HepG2 (cell line): ENCODE data around the gene ETFA. TPM values are rescaled to one million over a fixed set of nuclear protein-coding genes. Genes with fewer than 3 reads are reported as not detected.

Experiments used
- ATAC-seq: fragments of 200-7000 bp; cut with Tn5 transposase; 3 replicates; pipeline ENCODE4 v1.9.1; 2020; ENCODE audit warnings: mild to moderate bottlenecking, moderate library complexity
- BruUV-seq: library from RNA; stranded (reverse); fragments of 400-500 nt; replicated peaks from 2 replicates; lab custom pipeline; 2021; lab: Mats Ljungman, UMichigan
- CTCF ChIA-PET: fragments of 300-600 bp; formaldehyde crosslinking; extraction: SDS; loops from one replicate; lab custom pipeline; 2021; ENCODE audit warnings: low total read pairs, inconsistent platforms, low intra/inter-chr PET ratio; lab: Yijun Ruan, JAX
- POLR2A ChIA-PET: fragments of 350-600 bp; sonication (Branson Sonifier 250); formaldehyde crosslinking; loops from one replicate; lab custom pipeline; 2020; ENCODE audit warnings: antibody characterized with exemption, inconsistent platforms; lab: Yijun Ruan, JAX
- DNase-seq: peaks from one replicate; pipeline ENCODE4 v3.0.0-alpha.2; 2015; ENCODE audit warnings: low spot score
- FAIRE-seq: peaks from 3 replicates; lab custom pipeline; 2011; peaks lifted over from hg19 to GRCh38; lab: Jason Lieb, UNC
- H2AFZ ChIP-seq: one replicate; pipeline ENCODE4 v1.6.1; 2011; ENCODE audit warnings: low read length, inconsistent platforms
- H3K27ac ChIP-seq: fragments of 300-600 bp; 3 replicates; pipeline ENCODE4 v1.8.0; 2011; ENCODE audit warnings: mixed run types, mild to moderate bottlenecking, mixed read lengths, low read length, inconsistent platforms; ENCODE audit not compliant: insufficient read depth; ENCODE audit errors: extremely low read length
- H3K27me3 ChIP-seq, 2 experiments: fragments of 200-600 bp in 1 of 2; 2 replicates in 1 of 2; 3 replicates in 1 of 2; pipeline versions ENCODE4 v1.6.0 to v1.8.0; 2011; ENCODE audit warnings: low read length in 2 of 2, mild to moderate bottlenecking in 2 of 2, moderate library complexity in 2 of 2, inconsistent platforms in 1 of 2; ENCODE audit not compliant: insufficient read depth in 2 of 2, control insufficient read depth in 1 of 2
- H3K36me3 ChIP-seq, 2 experiments: fragments of 200-600 bp in 1 of 2; replicated peaks in 1 of 2; 2 replicates in 1 of 2; 3 replicates in 1 of 2; pipeline versions ENCODE4 v1.5.1 to v1.8.0; 2011; ENCODE audit warnings: low read length in 2 of 2, inconsistent platforms in 1 of 2; ENCODE audit not compliant: insufficient read depth in 2 of 2, control insufficient read depth in 1 of 2
- H3K4me1 ChIP-seq: 2 replicates; pipeline ENCODE4 v1.5.1; 2012; ENCODE audit warnings: low read length, inconsistent platforms; ENCODE audit not compliant: insufficient read depth
- H3K4me2 ChIP-seq: 2 replicates; pipeline ENCODE4 v1.6.0; 2011; ENCODE audit warnings: low read depth, low read length, inconsistent platforms
- H3K4me3 ChIP-seq, 3 experiments: fragments of 200-600 bp in 1 of 3; sonication (generic), shearing (Covaris generic) in 1 of 3; replicated peaks in 1 of 3; 2 replicates each; pipeline ENCODE4 v1.5.1; 2011 to 2016; ENCODE audit warnings: low read length in 3 of 3, inconsistent platforms in 2 of 3, low read depth in 2 of 3, mild to moderate bottlenecking in 2 of 3, control low read depth in 1 of 3, mixed read lengths in 1 of 3; ENCODE audit not compliant: insufficient read depth in 1 of 3
- H3K79me2 ChIP-seq: one replicate; pipeline ENCODE4 v1.6.1; 2011; ENCODE audit warnings: low read length, inconsistent platforms; ENCODE audit not compliant: insufficient read depth
- H3K9ac ChIP-seq: 2 replicates; pipeline ENCODE4 v1.6.0; 2011; ENCODE audit warnings: mild to moderate bottlenecking, low read depth, low read length, inconsistent platforms; ENCODE audit not compliant: insufficient read depth
- H3K9me3 ChIP-seq: 2 replicates; pipeline ENCODE4 v1.5.1; 2012; ENCODE audit warnings: mild to moderate bottlenecking, low read length
- H4K20me1 ChIP-seq: 2 replicates; pipeline ENCODE4 v1.6.0; 2011; ENCODE audit warnings: inconsistent platforms, mild to moderate bottlenecking, low read length, moderate library complexity; ENCODE audit not compliant: insufficient read depth
- ARID3A ChIP-seq: IDR thresholded peaks from 2 replicates; pipeline ENCODE4 v1.6.1; 2012; ENCODE audit warnings: low read depth, low read length, improper control_type of control experiment
- DMAP1 ChIP-seq: IDR thresholded peaks from 2 replicates; pipeline ENCODE4 v1.6.1; 2016
- MEIS1 ChIP-seq: sonication (generic); formaldehyde crosslinking; IDR thresholded peaks from 2 replicates; pipeline ENCODE4 v1.9.0; 2021; ENCODE audit warnings: mild to moderate bottlenecking, missing genetic modification reagents, moderate library complexity, borderline replicate concordance
- SMC3 ChIP-seq: IDR thresholded peaks from 2 replicates; pipeline ENCODE4 v1.6.1; 2011; ENCODE audit warnings: low read length, improper control_type of control experiment
- WGBS: methylation state at CpG from one replicate; pipeline ENCODE4 v1.1.6; 2017; ENCODE audit warnings: low lambda C conversion rate; 5-methylcytosine and 5-hydroxymethylcytosine counted together
- in situ Hi-C: cut with HindIII; loops from 2 replicates; pipeline ENCODE4 v1.10.0; 2017; ENCODE audit warnings: low pct_unique_long_range_greater_than_20kb; ENCODE audit not compliant: extremely low pct_ligation_motif_present
- intact Hi-C: fragments of 100-400 bp; cut with micrococcal nuclease; formaldehyde crosslinking; loops from one replicate; pipeline ENCODE4 v1.10.0; 2022; ENCODE audit not compliant: unreplicated experiment
- polyA plus RNA-seq, 8 experiments: library from polyadenylated mRNA; depleted of rRNA in 3 of 8; stranded (reverse) in 7 of 8; unstranded in 1 of 8; fragments of >200 nt; fragmentation: Illumina TruSeq in 4 of 8; extraction: Trizol in 4 of 8; gene quantifications; 2 replicates each; pipeline versions ENCODE4 v1.2.1 to v1.2.3, GENCODE V29; 2011 to 2016; ENCODE audit warnings: low read depth in 4 of 8, missing spikeins in 1 of 8, mixed read lengths in 1 of 8; ENCODE audit not compliant: insufficient read depth in 1 of 8
- total RNA-seq, 5 experiments: library from RNA; depleted of rRNA; stranded (reverse); fragments of >200 nt; fragmentation: Illumina TruSeq; extraction: Trizol; gene quantifications; 2 replicates each; pipeline ENCODE4 v1.2.3, GENCODE V29; 2016; ENCODE audit warnings: low read depth in 1 of 5
- TF ChIP-seq, protein P1 (sequence below): sonication (generic); formaldehyde crosslinking; IDR thresholded peaks from 2 replicates; pipeline ENCODE4 v1.5.0; 2020; ENCODE audit warnings: mild to moderate bottlenecking, missing genetic modification reagents, moderate library complexity

Gene ETFA
- total and polyA plus RNA-seq, 2 of the 13 experiments (the other 11 are each of a cell fraction or from before 2014, with no cell fraction given), result 291 to 396 TPM

DNA sequence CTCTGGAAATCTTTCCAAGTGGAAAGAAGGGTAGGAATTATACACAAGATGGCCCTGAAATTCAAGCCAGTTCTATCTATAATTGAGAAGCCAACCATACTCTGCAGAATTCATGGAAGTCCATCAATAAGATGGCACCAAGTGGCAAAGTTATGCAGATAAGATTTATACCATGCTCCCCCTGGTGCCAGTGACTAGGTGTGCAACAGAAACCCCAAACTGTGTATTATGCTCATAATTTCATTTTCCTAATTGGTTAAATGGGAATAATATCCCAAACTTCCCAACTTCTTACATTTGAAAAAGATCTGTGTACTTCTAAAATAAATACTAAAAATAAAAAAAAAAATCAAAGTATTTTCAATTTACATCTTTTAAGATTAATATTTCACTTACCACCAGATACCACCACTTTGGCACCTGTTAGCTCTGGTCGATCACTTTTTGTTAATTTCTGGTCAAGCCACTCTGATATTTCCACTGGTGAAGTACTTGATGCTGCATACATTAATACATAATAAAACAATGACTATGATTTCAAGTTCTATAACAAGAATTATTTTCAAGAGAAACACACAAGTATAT lies 25.9 kb downstream of the ETFA start:
- Histone ChIP-seq H3K79me2 (peaks cover 13% of the 10 kb centered on the region), H3K4me1 (peaks cover 17% of the 10 kb centered on the region), H3K27ac (no peak overlapping the region), H3K27me3 (no peaks in the 10 kb centered on the region), H3K4me3 (no peak overlapping the region), H2AFZ (no peak overlapping the region), H3K9ac (no peak overlapping the region), H4K20me1 (peaks cover 3% of the 10 kb centered on the region; the same call in 1 of the 2 replicates), H3K4me2 (no peak overlapping the region), H3K9me3 (no peaks in the 10 kb centered on the region), H3K36me3 (peaks cover 14 to 76% of the 10 kb centered on the region in 2 experiments)
- ChIA-PET CTCF (interaction anchor here (1.5 kb wide), 1 partner anchor 95 kb away, joined by 8 read pairs; no protein-coding TSS in a partner anchor), POLR2A (interaction anchor here (0.5 kb wide), 1 partner anchor 1638 kb away, joined by 3 read pairs; no protein-coding TSS in a partner anchor)
- BruUV-seq, result no TSS peak
- ATAC-seq (peak; percentile 34; the same call in 1 of the 3 replicates), FAIRE-seq (no peak), DNase-seq (peak; percentile 4)
- 96% methylated on average over 1 of the region's 1 CpG for WGBS
- intact Hi-C loops, result loop anchor here (5.0 to 10.0 kb wide), 3 partner anchors 48 to 91 kb away; partner anchors contain the start of gene ISL2
- TF ChIP-seq SMC3, result peak; percentile 41; the same call in 1 of the 2 replicates
- TF ChIP-seq DMAP1 (CRISPR knock-in tag), result no peak
- TF ChIP-seq ARID3A, result 0 out of 2 replicates have a peak, but pooled peaks have one; percentile 22
- TF ChIP-seq, protein P1, sequence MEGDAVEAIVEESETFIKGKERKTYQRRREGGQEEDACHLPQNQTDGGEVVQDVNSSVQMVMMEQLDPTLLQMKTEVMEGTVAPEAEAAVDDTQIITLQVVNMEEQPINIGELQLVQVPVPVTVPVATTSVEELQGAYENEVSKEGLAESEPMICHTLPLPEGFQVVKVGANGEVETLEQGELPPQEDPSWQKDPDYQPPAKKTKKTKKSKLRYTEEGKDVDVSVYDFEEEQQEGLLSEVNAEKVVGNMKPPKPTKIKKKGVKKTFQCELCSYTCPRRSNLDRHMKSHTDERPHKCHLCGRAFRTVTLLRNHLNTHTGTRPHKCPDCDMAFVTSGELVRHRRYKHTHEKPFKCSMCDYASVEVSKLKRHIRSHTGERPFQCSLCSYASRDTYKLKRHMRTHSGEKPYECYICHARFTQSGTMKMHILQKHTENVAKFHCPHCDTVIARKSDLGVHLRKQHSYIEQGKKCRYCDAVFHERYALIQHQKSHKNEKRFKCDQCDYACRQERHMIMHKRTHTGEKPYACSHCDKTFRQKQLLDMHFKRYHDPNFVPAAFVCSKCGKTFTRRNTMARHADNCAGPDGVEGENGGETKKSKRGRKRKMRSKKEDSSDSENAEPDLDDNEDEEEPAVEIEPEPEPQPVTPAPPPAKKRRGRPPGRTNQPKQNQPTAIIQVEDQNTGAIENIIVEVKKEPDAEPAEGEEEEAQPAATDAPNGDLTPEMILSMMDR (CRISPR knock-in tag), result 0 out of 2 replicates have a peak, but pooled peaks have one; percentile 33
- TF ChIP-seq MEIS1 (CRISPR knock-in tag), result no peak
- in situ Hi-C loops, result no loop called here
